Mammary epithelial cell (primary cell): ENCODE results near the gene PEDS1.

Experiments
- EZH2 ChIP-seq: IDR thresholded peaks from 2 replicates; pipeline ENCODE4 v1.6.1; 2012; ENCODE audit warnings: low read length, inconsistent platforms, borderline replicate concordance
- TF ChIP-seq, protein P1 (sequence below), 2 donors: IDR thresholded peaks in 1 of 2; conservative IDR thresholded peaks in 1 of 2; 2 replicates each; pipeline ENCODE4 v1.5.1; 2011 to 2012; ENCODE audit warnings: inconsistent platforms in 2 of 2, low read length in 2 of 2, mild to moderate bottlenecking in 2 of 2, control low read depth in 1 of 2, low read depth in 1 of 2; ENCODE audit not compliant: insufficient read depth in 1 of 2; ENCODE audit errors: extremely low read depth in 1 of 2

DNA sequence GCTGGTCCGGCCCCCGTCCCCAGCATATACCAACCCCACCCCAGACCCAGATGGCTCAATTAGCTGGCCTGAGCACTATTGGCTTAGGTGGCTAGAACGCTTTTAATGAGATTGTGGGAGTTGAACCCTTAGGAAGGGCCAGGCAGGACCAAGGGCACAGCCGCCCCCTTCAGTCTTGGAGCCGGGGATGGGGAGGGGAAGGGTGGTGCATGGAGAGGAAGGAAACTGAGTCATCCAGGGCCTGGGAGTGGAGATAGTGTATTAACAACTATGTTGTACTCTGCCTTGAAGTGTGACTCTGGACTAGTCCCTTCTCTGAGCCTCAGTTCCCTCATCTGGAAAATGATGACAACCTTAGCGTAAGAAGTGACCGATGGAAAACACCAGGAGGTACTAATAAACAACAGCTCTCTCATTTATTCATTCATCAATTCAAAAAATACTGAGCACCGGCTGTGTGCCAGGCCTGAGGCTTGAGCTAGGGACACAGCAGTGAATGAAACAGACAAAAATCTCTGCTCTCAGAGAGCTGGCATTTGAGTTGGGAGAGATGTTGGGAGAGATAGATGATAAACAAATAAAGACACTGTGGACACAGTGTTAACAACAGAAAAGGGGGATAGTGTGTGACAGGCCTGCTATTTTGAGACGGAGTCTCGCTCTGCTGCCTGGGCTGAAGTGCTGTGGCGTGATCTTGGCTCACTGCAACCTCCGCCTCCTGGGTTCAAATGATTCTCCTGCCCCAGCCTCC is 11.5 kb downstream of the PEDS1 start:
- TF ChIP-seq, protein P1, sequence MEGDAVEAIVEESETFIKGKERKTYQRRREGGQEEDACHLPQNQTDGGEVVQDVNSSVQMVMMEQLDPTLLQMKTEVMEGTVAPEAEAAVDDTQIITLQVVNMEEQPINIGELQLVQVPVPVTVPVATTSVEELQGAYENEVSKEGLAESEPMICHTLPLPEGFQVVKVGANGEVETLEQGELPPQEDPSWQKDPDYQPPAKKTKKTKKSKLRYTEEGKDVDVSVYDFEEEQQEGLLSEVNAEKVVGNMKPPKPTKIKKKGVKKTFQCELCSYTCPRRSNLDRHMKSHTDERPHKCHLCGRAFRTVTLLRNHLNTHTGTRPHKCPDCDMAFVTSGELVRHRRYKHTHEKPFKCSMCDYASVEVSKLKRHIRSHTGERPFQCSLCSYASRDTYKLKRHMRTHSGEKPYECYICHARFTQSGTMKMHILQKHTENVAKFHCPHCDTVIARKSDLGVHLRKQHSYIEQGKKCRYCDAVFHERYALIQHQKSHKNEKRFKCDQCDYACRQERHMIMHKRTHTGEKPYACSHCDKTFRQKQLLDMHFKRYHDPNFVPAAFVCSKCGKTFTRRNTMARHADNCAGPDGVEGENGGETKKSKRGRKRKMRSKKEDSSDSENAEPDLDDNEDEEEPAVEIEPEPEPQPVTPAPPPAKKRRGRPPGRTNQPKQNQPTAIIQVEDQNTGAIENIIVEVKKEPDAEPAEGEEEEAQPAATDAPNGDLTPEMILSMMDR (conservative IDR thresholded peaks at IDR 0.05 in 1 of 2, IDR thresholded peaks at IDR 0.05 in 1 of 2; ENCODE audit: extremely low read depth in 1 of 2, insufficient read depth in 1 of 2, low read depth in 1 of 2, low read length in 2 of 2) = no peak
- TF ChIP-seq EZH2 = no peak
